Astrocyte (in vitro differentiated cells and primary cell): Measurements from ENCODE around the gene IFT52.
"Not testable (repeated sequence)": the region's sequence is repeated elsewhere in the genome, so short reads cannot be mapped to it uniquely, and the experiment has no call there.

Source experiments
- CTCF ChIP-seq: IDR thresholded peaks from 2 replicates; pipeline ENCODE4 v1.5.1; 2011; ENCODE audit warnings: low read depth, mild to moderate bottlenecking, inconsistent platforms, low read length, moderate library complexity; ENCODE audit not compliant: insufficient read depth
- EZH2 ChIP-seq: IDR thresholded peaks from 2 replicates; pipeline ENCODE4 v1.6.1; 2012; ENCODE audit warnings: mild to moderate bottlenecking, low read length, inconsistent platforms; ENCODE audit not compliant: insufficient read depth

GRCh38 chr20:43655176-43655575 is 64.4 kb downstream of the IFT52 start:
- not testable (repeated sequence) for TF ChIP-seq CTCF, EZH2
